Airway epithelial cell (primary cell): ENCODE data around the gene SEC61A2. TPM values are rescaled to one million over a fixed set of nuclear protein-coding genes. Genes with fewer than 3 reads are reported as not detected.

Experiments used
- total RNA-seq: library from RNA; depleted of rRNA; stranded (reverse); fragments of >200 nt; gene quantifications from 2 replicates; pipeline ENCODE4 v1.2.3, GENCODE V29; 2015

The SEC61A2 gene
- total RNA-seq = 1.1 and 5.4 TPM in 2 replicates

GRCh38 chr10:12129222-12130111 is at the start of gene SEC61A2:
Gene SEC61A2, plus strand, starts transcription at chr10:12129677. Its CDS starts 111 bp downstream, at chr10:12129788.

GRCh38 chr10:12195603-12196506 is 66.4 kb downstream of the SEC61A2 start, which contains the start of the genes CDC123 and NUDT5:
Gene CDC123, plus strand, starts transcription at chr10:12196188. Its CDS starts 58 bp downstream, at chr10:12196246.
Gene NUDT5, minus strand, starts transcription at chr10:12195891. Its CDS starts 9,600 bp downstream, at chr10:12186291.

Other genes starting within 250 kb of the SEC61A2 start
- gene UPF2, start 86.9 kb upstream of the SEC61A2 start, total RNA-seq = 10.6 and 14.1 TPM in 2 replicates
- 12.3 and 25.6 TPM in 2 replicates for gene DHTKD1, start 60.7 kb upstream of the SEC61A2 start, total RNA-seq
- 70.8 and 94.3 TPM in 2 replicates for gene NUDT5, start 66.2 kb downstream of the SEC61A2 start, total RNA-seq
- 118 and 120 TPM in 2 replicates for gene CDC123, start 66.5 kb downstream of the SEC61A2 start, total RNA-seq
- gene CAMK1D, start 219.9 kb downstream of the SEC61A2 start, total RNA-seq = 4.8 and 7.1 TPM in 2 replicates